Transverse colon (tissue), 4 donors: ENCODE results near the gene HSD17B12.

ENCODE experiments used
- EP300 ChIP-seq: sonication (generic); formaldehyde crosslinking; IDR thresholded peaks from one replicate; pipeline ENCODE4 v1.6.1; 2017; ENCODE audit warnings: antibody characterized with exemption, low read depth
- POLR2A ChIP-seq: fragments of 450-650 bp; IDR thresholded peaks from one replicate; pipeline ENCODE4 v1.6.1; 2016; ENCODE audit warnings: antibody characterized with exemption, mild to moderate bottlenecking, moderate library complexity
- POLR2AphosphoS5 ChIP-seq, 3 donors: sonication (generic); formaldehyde crosslinking; IDR thresholded peaks; one replicate each; pipeline ENCODE4 v1.6.1; 2016; ENCODE audit warnings: antibody characterized with exemption in 3 of 3
- TF ChIP-seq, protein P1 (sequence below), 5 experiments: fragments of 200-600 bp in 3 of 5; fragments of 450-650 bp in 2 of 5; sonication (generic) in 3 of 5; IDR thresholded peaks; 1 replicate in 2 of 5; 2 replicates in 3 of 5; pipeline ENCODE4 v1.5.1; 2016 to 2017; ENCODE audit warnings: antibody characterized with exemption in 5 of 5, inconsistent platforms in 3 of 5, mild to moderate bottlenecking in 2 of 5, moderate library complexity in 1 of 5

DNA sequence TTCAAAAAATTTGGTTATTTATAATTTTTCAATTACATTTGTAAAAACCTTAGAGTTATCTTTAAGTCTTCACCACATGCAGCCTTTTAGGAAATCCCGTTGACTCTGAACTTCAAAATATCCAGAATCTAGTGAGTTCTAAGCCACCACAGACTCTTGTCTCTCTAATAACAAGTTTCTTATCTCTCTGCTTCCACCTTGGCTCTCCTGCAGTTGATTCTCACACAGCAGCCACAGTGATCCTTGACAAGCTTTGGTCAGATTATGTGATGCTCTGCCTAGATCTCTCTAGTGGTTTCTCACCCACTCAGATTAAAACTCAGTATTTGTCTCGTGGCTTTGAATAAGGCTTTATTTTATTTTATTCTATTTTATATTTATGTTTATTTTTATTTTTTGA, 8.6 kb downstream of the HSD17B12 start:
- TF ChIP-seq POLR2A (no peak), EP300 (no peak), POLR2AphosphoS5 (IDR thresholded peaks at IDR 0.05) (no peak)
- TF ChIP-seq, protein P1, sequence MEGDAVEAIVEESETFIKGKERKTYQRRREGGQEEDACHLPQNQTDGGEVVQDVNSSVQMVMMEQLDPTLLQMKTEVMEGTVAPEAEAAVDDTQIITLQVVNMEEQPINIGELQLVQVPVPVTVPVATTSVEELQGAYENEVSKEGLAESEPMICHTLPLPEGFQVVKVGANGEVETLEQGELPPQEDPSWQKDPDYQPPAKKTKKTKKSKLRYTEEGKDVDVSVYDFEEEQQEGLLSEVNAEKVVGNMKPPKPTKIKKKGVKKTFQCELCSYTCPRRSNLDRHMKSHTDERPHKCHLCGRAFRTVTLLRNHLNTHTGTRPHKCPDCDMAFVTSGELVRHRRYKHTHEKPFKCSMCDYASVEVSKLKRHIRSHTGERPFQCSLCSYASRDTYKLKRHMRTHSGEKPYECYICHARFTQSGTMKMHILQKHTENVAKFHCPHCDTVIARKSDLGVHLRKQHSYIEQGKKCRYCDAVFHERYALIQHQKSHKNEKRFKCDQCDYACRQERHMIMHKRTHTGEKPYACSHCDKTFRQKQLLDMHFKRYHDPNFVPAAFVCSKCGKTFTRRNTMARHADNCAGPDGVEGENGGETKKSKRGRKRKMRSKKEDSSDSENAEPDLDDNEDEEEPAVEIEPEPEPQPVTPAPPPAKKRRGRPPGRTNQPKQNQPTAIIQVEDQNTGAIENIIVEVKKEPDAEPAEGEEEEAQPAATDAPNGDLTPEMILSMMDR (IDR thresholded peaks at IDR 0.05), result no peak
